ENCODE data around the gene PRKRIP1.

DNA sequence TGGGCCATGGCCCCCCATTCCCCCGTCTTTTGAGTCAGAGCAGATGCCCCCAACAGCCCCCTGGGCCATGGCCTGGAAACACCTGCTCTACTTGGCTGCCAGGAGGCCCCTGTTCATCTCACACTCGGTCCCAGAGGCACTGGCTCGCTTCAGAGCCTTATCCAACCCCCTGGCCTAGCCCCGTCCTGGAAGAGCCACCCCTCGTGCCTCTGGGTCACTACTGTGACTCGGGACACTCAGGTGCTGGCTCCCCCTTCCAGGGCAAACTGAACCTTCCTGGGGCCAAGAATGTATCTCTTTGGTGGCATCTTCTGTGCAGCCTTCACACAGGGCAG is 75.6 kb downstream of the PRKRIP1 start:
- no peak for TF ChIP-seq POLR2A (IDR thresholded peaks at IDR 0.05)
- TF ChIP-seq EP300 (IDR thresholded peaks at IDR 0.05): no peak
